Lung (tissue), 12 donors: Measurements from ENCODE around the gene MROH8. TPM values are rescaled to one million over a fixed set of nuclear protein-coding genes. Genes with fewer than 3 reads are reported as not detected.
"Not testable (repeated sequence)": the region's sequence is repeated elsewhere in the genome, so short reads cannot be mapped to it uniquely, and the experiment has no call there.

ENCODE experiments used
- ATAC-seq: fragments of 200-7000 bp; cut with Tn5 transposase; one replicate; pipeline ENCODE4 v1.9.1; 2020; ENCODE audit warnings: moderate number of reproducible peaks; ENCODE audit not compliant: insufficient read depth, low FRiP score
- DNase-seq, 3 donors: peaks; one replicate each; pipeline ENCODE4 v3.0.0-alpha.2; 2013 to 2017
- H3K27ac ChIP-seq, 2 donors: one replicate each; pipeline ENCODE4 v1.5.1; 2013; ENCODE audit warnings: mild to moderate bottlenecking in 2 of 2, moderate library complexity in 2 of 2, control low read depth in 1 of 2, inconsistent platforms in 1 of 2, low read depth in 1 of 2, low read length in 1 of 2
- H3K27me3 ChIP-seq, 3 donors: one replicate each; pipeline ENCODE4 v1.5.1; 2013; ENCODE audit warnings: low read length in 2 of 3; ENCODE audit not compliant: control insufficient read depth in 3 of 3, insufficient read depth in 3 of 3
- H3K36me3 ChIP-seq, 4 donors: one replicate each; pipeline ENCODE4 v1.5.1; 2013; ENCODE audit warnings: low read length in 4 of 4, mild to moderate bottlenecking in 1 of 4, moderate library complexity in 1 of 4; ENCODE audit not compliant: control insufficient read depth in 4 of 4, insufficient read depth in 4 of 4
- H3K4me1 ChIP-seq, 5 donors: one replicate each; pipeline ENCODE4 v1.5.1; 2013; ENCODE audit warnings: low read length in 5 of 5, mild to moderate bottlenecking in 2 of 5, moderate library complexity in 1 of 5; ENCODE audit not compliant: control insufficient read depth in 5 of 5, insufficient read depth in 5 of 5
- H3K4me3 ChIP-seq: one replicate; pipeline ENCODE4 v1.5.1; 2013; ENCODE audit warnings: mild to moderate bottlenecking, control low read depth, moderate library complexity
- H3K9ac ChIP-seq, 2 donors: one replicate each; pipeline ENCODE4 v1.5.1; 2013; ENCODE audit warnings: low read length in 2 of 2, control low read depth in 1 of 2; ENCODE audit not compliant: insufficient read depth in 1 of 2
- H3K9me3 ChIP-seq, 4 donors: one replicate each; pipeline ENCODE4 v1.5.1; 2013; ENCODE audit warnings: low read length in 3 of 4, mild to moderate bottlenecking in 1 of 4, moderate library complexity in 1 of 4; ENCODE audit not compliant: control insufficient read depth in 4 of 4, insufficient read depth in 3 of 4
- WGBS, 2 donors: extraction: QIAGEN DNeasy Blood & Tissue Kit; methylation state at CpG; one replicate each; pipeline ENCODE4 v1.1.7; 2013; 5-methylcytosine and 5-hydroxymethylcytosine counted together
- polyA plus RNA-seq, 2 donors: library from polyadenylated mRNA; stranded (reverse); fragments of 200-250 nt; gene quantifications; one replicate each; pipeline ENCODE4 v1.2.1, GENCODE V29; 2013
- total RNA-seq, 2 donors: library from RNA; depleted of rRNA in 1 of 2; stranded (reverse); fragments of >200 nt in 1 of 2; gene quantifications; one replicate each; pipeline ENCODE4 v1.2.1, GENCODE V29; 2014 to 2021
- TF ChIP-seq, protein P1 (sequence below): IDR thresholded peaks from 2 replicates; pipeline ENCODE4 v1.5.1; 2012; ENCODE audit warnings: mild to moderate bottlenecking; ENCODE audit errors: control extremely low read depth, extremely low read depth
- donor health status: control.
- donor health status: control.
- donor health status: Bipolar disorder and iron deficiency.
- donor health status: healthy.
- donor health status: DM: yes; HTN: yes; CAD: no.

MROH8 gene
- total and polyA plus RNA-seq, 4 donors = 0.84 to 4.0 (median 2.5) TPM

DNA sequence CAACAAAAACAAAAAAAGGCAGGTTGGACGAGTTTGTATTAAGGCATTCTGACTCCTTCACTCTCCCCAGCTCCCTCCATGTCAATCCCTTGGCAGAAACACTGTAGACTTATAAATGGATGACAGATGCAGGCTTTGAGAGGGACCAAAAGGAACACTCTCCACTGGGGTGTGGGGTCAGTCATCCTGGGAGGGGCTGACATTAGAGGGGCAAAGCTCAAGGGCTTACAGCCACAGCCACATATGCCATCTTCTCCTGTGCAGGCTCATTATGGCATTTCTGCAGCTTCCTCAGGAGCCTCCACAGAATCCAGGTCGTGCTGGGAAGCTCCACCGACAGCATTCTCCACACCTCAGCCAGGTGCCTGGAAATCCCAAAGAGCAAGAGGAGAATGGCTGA lies 50.5 kb downstream of the MROH8 start:
- Histone ChIP-seq H3K27ac (no peak overlapping the region), H3K9me3 (no peaks in the 10 kb centered on the region), H3K4me1 (no peaks in the 10 kb centered on the region), H3K36me3 (no peaks in the 10 kb centered on the region), H3K27me3 (no peaks in the 10 kb centered on the region), H3K4me3 (no peak overlapping the region), H3K9ac (no peak overlapping the region)
- DNase-seq (no peak), ATAC-seq (no peak)
- WGBS, 2 donors = 88 to 91% methylated on average over 3 of the region's 3 CpGs
- TF ChIP-seq, protein P1, sequence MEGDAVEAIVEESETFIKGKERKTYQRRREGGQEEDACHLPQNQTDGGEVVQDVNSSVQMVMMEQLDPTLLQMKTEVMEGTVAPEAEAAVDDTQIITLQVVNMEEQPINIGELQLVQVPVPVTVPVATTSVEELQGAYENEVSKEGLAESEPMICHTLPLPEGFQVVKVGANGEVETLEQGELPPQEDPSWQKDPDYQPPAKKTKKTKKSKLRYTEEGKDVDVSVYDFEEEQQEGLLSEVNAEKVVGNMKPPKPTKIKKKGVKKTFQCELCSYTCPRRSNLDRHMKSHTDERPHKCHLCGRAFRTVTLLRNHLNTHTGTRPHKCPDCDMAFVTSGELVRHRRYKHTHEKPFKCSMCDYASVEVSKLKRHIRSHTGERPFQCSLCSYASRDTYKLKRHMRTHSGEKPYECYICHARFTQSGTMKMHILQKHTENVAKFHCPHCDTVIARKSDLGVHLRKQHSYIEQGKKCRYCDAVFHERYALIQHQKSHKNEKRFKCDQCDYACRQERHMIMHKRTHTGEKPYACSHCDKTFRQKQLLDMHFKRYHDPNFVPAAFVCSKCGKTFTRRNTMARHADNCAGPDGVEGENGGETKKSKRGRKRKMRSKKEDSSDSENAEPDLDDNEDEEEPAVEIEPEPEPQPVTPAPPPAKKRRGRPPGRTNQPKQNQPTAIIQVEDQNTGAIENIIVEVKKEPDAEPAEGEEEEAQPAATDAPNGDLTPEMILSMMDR = no peak

DNA sequence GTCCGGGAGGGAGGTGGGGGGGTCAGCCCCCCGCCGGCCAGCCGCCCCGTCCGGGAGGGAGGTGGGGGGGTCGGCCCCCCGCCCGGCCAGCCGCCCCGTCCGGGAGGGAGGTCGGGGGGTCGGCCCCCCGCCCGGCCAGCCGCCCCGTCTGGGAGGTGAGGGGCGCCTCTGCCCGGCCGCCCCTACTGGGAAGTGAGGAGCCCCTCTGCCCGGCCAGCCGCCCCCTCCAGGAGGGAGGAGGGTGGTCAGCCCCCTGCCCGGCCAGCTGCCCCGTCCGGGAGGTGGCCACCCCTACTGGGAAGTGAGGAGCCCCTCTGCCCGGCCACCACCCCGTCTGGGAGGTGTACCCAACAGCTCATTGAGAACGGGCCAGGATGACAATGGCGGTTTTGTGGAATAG lies 53.1 kb downstream of the MROH8 start:
- not testable (repeated sequence) for H3K9ac ChIP-seq, H3K4me3 ChIP-seq, H3K27ac ChIP-seq, H3K36me3 ChIP-seq, DNase-seq, ATAC-seq, H3K4me1 ChIP-seq, H3K27me3 ChIP-seq, H3K9me3 ChIP-seq
- 93 to 96% methylated on average over 9 to 29 of the region's 30 CpGs for WGBS, 2 donors

DNA sequence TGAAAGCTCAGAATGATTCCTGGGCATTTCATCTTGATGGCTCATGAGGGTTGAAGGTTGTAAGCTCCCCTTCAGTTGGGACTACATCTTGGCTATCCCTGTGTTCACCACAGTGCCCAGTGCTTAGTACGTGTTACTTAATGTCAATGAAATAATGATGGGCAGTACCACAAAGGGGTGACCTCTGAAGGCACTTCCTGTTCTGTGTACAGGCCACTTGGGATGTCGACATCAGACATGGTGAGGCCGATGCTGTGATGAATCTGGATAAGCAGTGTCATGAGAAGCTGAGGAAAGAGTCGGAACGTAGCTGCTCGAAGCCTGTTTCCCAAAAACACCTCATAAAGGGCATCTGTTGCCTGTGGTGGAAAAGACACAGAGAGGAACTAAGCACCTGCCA lies 55.9 kb downstream of the MROH8 start:
- DNase-seq (peak in 1 of 3 donors; percentile 1), ATAC-seq (peak; percentile 47)
- Histone ChIP-seq H3K9me3 (no peaks in the 10 kb centered on the region), H3K27me3 (no peaks in the 10 kb centered on the region), H3K4me3 (no peak overlapping the region), H3K27ac (no peak overlapping the region), H3K9ac (no peak overlapping the region), H3K36me3 (no peaks in the 10 kb centered on the region), H3K4me1 (no peaks in the 10 kb centered on the region)
- TF ChIP-seq, protein P1 = no peak
- 53 to 71% methylated on average over 6 of the region's 6 CpGs for WGBS, 2 donors

DNA sequence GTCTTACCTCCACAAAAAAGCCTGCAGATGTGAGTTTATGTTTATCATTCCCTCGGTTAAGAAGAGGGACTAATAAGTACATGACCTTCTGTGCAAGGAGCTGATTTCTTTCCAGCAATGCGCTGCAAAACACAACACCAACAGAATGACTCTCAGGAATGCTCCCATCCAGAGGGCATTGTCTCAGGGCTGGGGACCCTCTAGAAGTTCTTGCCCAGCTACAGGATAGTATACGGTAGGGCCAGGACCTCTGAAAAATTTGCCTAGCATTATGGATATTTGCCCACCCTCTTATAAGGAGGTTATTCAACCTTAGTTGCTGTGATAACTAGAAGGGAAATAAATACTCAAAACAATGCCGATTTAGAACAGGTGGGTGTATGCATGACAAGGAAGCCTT lies 58.9 kb downstream of the MROH8 start:
- Histone ChIP-seq H3K36me3 (no peaks in the 10 kb centered on the region), H3K9me3 (no peaks in the 10 kb centered on the region), H3K4me3 (no peak overlapping the region), H3K4me1 (no peaks in the 10 kb centered on the region), H3K9ac (no peak overlapping the region), H3K27me3 (no peaks in the 10 kb centered on the region), H3K27ac (no peak overlapping the region)
- DNase-seq (no peak), ATAC-seq (no peak)
- TF ChIP-seq, protein P1 = no peak
- WGBS, 2 donors = 83 to 90% methylated on average over 4 of the region's 4 CpGs
